Esophagus squamous epithelium (tissue), 4 donors: ENCODE results near the gene TOMM40L.
"Not testable (repeated sequence)": the region's sequence is repeated elsewhere in the genome, so short reads cannot be mapped to it uniquely, and the experiment has no call there.

ENCODE experiments used
- POLR2A ChIP-seq, 4 donors: fragments of 450-650 bp; IDR thresholded peaks; one replicate each; pipeline ENCODE4 v1.6.1; 2017; ENCODE audit warnings: antibody characterized with exemption in 4 of 4, mild to moderate bottlenecking in 4 of 4, moderate library complexity in 3 of 4
- TF ChIP-seq, protein P1 (sequence below), 6 experiments: fragments of 450-650 bp in 4 of 6; fragments of 200-600 bp in 2 of 6; sonication (generic) in 2 of 6; IDR thresholded peaks; one replicate each; pipeline ENCODE4 v1.5.1; 2016 to 2019; ENCODE audit warnings: antibody characterized with exemption in 6 of 6, mild to moderate bottlenecking in 4 of 6, moderate library complexity in 4 of 6

DNA sequence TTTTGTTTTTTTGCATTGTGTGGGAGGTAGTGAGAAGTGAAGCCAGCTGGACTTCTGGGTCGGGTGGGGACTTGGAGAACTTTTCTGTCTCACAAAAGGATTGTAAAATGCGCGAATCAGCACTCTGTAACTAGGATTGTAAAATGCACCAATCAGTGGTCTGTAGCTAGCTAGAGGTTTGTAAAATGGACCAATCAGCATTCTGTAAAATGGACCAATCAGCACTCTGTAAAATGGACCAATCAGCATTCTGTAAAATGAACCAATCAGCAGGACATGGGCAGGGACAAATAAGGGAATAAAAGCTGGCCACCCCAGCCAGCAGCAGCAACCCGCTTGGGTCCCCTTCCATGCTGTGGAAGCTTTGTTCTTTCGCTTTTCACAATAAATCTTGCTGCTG is 24.2 kb downstream of the TOMM40L start:
- TF ChIP-seq, protein P1, sequence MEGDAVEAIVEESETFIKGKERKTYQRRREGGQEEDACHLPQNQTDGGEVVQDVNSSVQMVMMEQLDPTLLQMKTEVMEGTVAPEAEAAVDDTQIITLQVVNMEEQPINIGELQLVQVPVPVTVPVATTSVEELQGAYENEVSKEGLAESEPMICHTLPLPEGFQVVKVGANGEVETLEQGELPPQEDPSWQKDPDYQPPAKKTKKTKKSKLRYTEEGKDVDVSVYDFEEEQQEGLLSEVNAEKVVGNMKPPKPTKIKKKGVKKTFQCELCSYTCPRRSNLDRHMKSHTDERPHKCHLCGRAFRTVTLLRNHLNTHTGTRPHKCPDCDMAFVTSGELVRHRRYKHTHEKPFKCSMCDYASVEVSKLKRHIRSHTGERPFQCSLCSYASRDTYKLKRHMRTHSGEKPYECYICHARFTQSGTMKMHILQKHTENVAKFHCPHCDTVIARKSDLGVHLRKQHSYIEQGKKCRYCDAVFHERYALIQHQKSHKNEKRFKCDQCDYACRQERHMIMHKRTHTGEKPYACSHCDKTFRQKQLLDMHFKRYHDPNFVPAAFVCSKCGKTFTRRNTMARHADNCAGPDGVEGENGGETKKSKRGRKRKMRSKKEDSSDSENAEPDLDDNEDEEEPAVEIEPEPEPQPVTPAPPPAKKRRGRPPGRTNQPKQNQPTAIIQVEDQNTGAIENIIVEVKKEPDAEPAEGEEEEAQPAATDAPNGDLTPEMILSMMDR (IDR thresholded peaks at IDR 0.05): not testable (repeated sequence)
- TF ChIP-seq POLR2A (IDR thresholded peaks at IDR 0.05): not testable (repeated sequence)
